ENCODE data around the gene PSMC4. TPM values are rescaled to one million over a fixed set of nuclear protein-coding genes. Genes with fewer than 3 reads are reported as not detected.
A peak's percentile ranks its signal among the peaks of the same experiment; 100 is the strongest.

The PSMC4 gene
- total RNA-seq (10 to 100 TPM; 64.1 to 86.5 (median 78.1) TPM), polyA plus RNA-seq (100 to 1,000 TPM in 1 of 2 donors, 10 to 100 TPM in 1; 81.9 to 111 TPM)
- long read RNA-seq, donor 1, transcript PSMC4-201 (11 exons, 1,591 nt) = major isoform, 59 of 67 reads
- long read RNA-seq, donor 1, partial matches to known transcripts = 5 of 67 reads
- long read RNA-seq, donor 1, other reads (novel, unspliced or antisense) = 1 of 67 reads
- long read RNA-seq, donor 2, transcript PSMC4-201 (11 exons, 1,591 nt) = major isoform, 62 of 76 reads
- long read RNA-seq, donor 2, partial matches to known transcripts = 9 of 76 reads
- long read RNA-seq, donor 2, other reads (novel, unspliced or antisense) = 2 of 76 reads
- long read RNA-seq, donor 3, transcript PSMC4-201 (11 exons, 1,591 nt) = major isoform, 122 of 146 reads
- long read RNA-seq, donor 3, partial matches to known transcripts = 9 of 146 reads
- long read RNA-seq, donor 3, other reads (novel, unspliced or antisense) = 12 of 146 reads

DNA sequence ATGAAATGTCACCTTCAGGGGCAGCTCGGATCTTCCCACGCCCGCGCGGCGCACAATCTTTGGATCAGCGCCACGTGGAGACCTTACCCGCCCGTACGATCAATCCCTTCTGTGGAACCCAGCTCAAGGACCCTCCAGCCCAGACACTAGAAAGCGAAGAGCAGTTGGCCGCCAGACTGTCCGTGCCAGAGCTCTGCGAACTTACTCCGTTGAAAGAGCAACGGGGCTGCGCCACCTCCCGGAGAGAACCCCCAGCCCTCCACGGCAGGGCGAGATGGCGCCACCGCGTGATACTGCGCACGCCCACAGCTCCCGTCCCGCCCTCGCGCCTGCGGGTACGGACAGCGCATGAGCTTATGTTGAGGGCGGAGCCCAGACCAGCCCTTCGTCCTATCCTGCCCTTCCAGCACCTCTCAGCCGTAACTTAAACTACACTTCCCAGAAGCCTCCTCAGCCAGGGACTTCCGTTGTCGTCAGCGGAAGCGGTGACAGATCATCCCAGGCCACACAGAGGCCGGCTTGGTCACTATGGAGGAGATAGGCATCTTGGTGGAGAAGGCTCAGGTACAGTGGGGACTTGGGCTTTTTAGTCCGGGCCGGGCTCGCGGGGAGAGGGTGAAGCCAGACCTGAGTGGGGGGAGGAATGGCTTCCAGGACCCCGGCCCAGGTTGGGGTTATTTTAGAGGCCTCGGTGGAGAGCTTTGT, at the start of gene PSMC4:
TSS of gene PSMC4 (plus strand) at position 491 of the 705 bp plus-strand sequence. CDS start at position 529, 38 bp downstream.
- 1% methylated on average over 47 of the region's 47 CpGs for WGBS, 2 donors
- Histone ChIP-seq H3K4me1 (peaks cover 8 to 33% (median 16%) of the 10 kb centered on the region in 9 donors), H3K27ac (peak within 1 kb of the TSS; percentile 70 to 96 (median 92)), H3K9me3 (no peaks in the 10 kb centered on the region), H3K27me3 (peaks cover 0 to 15% (median 0%) of the 10 kb centered on the region in 7 donors), H3K36me3 (peaks cover 0 to 39% (median 27%) of the 10 kb centered on the region in 9 donors), H3K4me3 (peak within 1 kb of the TSS; percentile 69 to 90 (median 82))
- DNase-seq = peak; percentile 97 to 98
- intact Hi-C loops (cut with DNase I) = loop anchor here in 6 of 10 donors (1.0 to 5.0 kb wide), 6 partner anchors 26 to 179 kb away; partner anchors contain the start of genes ZNF546 (in 3 of the 6) and FBL (in 2 of the 6)
- ATAC-seq = peak; percentile 99 to 100 (median 100)
- TF ChIP-seq, protein P1, sequence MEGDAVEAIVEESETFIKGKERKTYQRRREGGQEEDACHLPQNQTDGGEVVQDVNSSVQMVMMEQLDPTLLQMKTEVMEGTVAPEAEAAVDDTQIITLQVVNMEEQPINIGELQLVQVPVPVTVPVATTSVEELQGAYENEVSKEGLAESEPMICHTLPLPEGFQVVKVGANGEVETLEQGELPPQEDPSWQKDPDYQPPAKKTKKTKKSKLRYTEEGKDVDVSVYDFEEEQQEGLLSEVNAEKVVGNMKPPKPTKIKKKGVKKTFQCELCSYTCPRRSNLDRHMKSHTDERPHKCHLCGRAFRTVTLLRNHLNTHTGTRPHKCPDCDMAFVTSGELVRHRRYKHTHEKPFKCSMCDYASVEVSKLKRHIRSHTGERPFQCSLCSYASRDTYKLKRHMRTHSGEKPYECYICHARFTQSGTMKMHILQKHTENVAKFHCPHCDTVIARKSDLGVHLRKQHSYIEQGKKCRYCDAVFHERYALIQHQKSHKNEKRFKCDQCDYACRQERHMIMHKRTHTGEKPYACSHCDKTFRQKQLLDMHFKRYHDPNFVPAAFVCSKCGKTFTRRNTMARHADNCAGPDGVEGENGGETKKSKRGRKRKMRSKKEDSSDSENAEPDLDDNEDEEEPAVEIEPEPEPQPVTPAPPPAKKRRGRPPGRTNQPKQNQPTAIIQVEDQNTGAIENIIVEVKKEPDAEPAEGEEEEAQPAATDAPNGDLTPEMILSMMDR (IDR thresholded peaks at IDR 0.05) = peak; percentile 31 to 95 (median 79)

DNA sequence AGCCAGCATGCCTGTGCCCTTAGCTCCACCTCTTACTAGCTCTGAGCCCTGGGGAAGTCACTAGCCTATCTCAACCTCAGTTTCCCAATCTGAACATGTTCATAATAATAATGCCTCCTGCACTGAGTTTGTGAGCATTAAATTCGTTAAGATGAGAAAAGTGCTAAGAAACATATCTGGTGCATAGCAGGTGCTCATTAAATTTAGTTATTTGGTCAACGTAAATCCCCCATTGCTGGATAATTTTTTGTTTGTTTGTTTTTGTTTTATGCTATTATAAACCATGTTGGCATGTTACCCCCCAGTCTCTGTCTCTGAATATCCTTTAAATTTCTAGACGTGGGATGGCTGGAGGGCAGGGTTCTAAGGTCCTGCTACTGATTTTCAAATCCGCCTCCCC, 47.1 kb upstream of the PSMC4 start:
- no peaks in the 10 kb centered on the region for H3K4me1 ChIP-seq
- DNase-seq = no peak
- no peaks in the 10 kb centered on the region for H3K36me3 ChIP-seq
- intact Hi-C loops (cut with DNase I) = no loop called here
- no peaks in the 10 kb centered on the region for H3K9me3 ChIP-seq
- H3K4me3 ChIP-seq = no peak overlapping the region
- no peak overlapping the region for H3K27ac ChIP-seq
- TF ChIP-seq, protein P1 (IDR thresholded peaks at IDR 0.05) = no peak
- peaks cover 0 to 52% (median 0%) of the 10 kb centered on the region in 7 donors for H3K27me3 ChIP-seq
- 76 to 78% methylated on average over 4 of the region's 4 CpGs for WGBS, 2 donors
- ATAC-seq = no peak

DNA sequence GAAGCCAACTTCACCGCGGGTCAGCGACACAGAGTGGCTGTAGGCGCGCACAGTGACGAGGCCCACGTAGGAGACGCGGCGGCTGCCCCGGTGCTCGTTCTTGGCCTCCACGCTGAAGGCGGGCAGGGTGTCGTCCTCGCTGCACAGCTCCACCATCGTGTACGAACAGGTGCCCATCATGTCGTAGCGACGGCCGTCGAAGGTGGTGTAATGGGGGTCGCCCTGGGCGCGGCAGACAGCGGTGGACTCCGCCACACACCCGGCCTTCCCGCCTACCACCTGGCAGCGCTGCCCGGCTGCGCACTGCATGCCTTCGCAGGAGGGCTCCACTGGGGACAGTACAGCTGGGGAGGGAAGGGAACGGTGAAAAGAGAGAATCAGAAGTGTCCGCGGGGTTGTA, 46.6 kb upstream of the PSMC4 start:
- DNase-seq = no peak
- 94 to 95% methylated on average over 37 of the region's 37 CpGs for WGBS, 2 donors
- H3K27me3 ChIP-seq = peaks cover 0 to 57% (median 0%) of the 10 kb centered on the region in 7 donors
- H3K36me3 ChIP-seq = no peaks in the 10 kb centered on the region
- intact Hi-C loops (cut with DNase I) = no loop called here
- peaks cover 0 to 4% (median 0%) of the 10 kb centered on the region in 11 donors for H3K9me3 ChIP-seq
- no peak for ATAC-seq
- TF ChIP-seq, protein P1 (IDR thresholded peaks at IDR 0.05) = no peak
- no peak overlapping the region for H3K4me3 ChIP-seq
- H3K4me1 ChIP-seq = no peaks in the 10 kb centered on the region
- no peak overlapping the region for H3K27ac ChIP-seq

DNA sequence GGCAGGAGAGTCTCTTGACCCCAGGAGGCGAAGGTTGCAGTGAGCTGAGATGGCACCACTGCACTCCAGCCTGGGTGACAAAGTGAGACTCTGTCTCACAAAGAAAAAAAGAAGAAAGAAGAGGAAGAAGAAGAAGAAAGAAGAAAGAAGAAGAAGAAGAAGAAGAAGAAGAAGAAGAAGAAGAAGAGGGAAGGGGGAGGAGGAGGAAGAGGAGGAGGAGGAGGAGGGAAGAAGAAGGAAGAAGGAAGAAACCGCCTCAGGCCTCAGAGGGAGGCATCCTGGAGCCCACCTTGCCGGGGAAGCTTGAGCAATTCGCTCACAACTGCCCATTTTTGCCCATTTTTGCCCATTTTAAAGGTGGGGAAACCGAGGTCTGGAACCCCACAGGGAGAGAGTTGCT, 46.0 kb upstream of the PSMC4 start:
- TF ChIP-seq, protein P1 (IDR thresholded peaks at IDR 0.05) = no peak
- peaks cover 0 to 62% (median 0%) of the 10 kb centered on the region in 7 donors for H3K27me3 ChIP-seq
- 70 to 76% methylated on average over 5 of the region's 5 CpGs for WGBS, 2 donors
- intact Hi-C loops (cut with DNase I) = no loop called here
- DNase-seq = no peak
- ATAC-seq = no peak
- H3K36me3 ChIP-seq = no peaks in the 10 kb centered on the region
- H3K27ac ChIP-seq = no peak overlapping the region
- H3K9me3 ChIP-seq = peaks cover 0 to 10% (median 0%) of the 10 kb centered on the region in 11 donors
- H3K4me3 ChIP-seq = no peak overlapping the region
- no peaks in the 10 kb centered on the region for H3K4me1 ChIP-seq

Data from heart right ventricle (tissue), 16 donors.